ENCODE measurements around the gene ZBTB46.

Gene ZBTB46

GRCh38 chr20:63702036-63702665 lies 128.9 kb downstream of the ZBTB46 start:
- no peak for DNase-seq

- no peak for DNase-seq
Measured at GRCh38 chr20:63701329-63702035, 129.6 kb downstream of the ZBTB46 start.

GRCh38 chr20:63701051-63701328 lies 130.1 kb downstream of the ZBTB46 start:
- DNase-seq = peak in 1 of 2 experiments; percentile 23

- DNase-seq = peak in 1 of 2 experiments; percentile 25
Measured at GRCh38 chr20:63700199-63701050, 130.6 kb downstream of the ZBTB46 start.

GRCh38 chr20:63699466-63700198 lies 131.4 kb downstream of the ZBTB46 start:
- peak in 1 of 2 experiments; percentile 31 for DNase-seq

GRCh38 chr20:63698739-63699465 lies 132.2 kb downstream of the ZBTB46 start:
- DNase-seq = peak; percentile 74 to 82

- peak in 1 of 2 experiments; percentile 24 for DNase-seq
Measured at GRCh38 chr20:63697868-63698545, 133.1 kb downstream of the ZBTB46 start.

GRCh38 chr20:63697357-63697867 lies 133.7 kb downstream of the ZBTB46 start:
- peak in 1 of 2 experiments; percentile 34 for DNase-seq

- DNase-seq = peak in 1 of 2 experiments; percentile 53
Measured at GRCh38 chr20:63696628-63697356, 134.3 kb downstream of the ZBTB46 start, which contains the start of gene TNFRSF6B. TNFRSF6B (plus strand) TSS chr20:63696652; CDS start chr20:63696768, 116 bp downstream.

GRCh38 chr20:63696306-63696627 lies 134.8 kb downstream of the ZBTB46 start:
- peak in 1 of 2 experiments; percentile 50 for DNase-seq

- peak in 1 of 2 experiments; percentile 27 for DNase-seq
Measured at GRCh38 chr20:63695424-63696305, 135.4 kb downstream of the ZBTB46 start.

- DNase-seq = peak in 1 of 2 experiments; percentile 20
Measured at GRCh38 chr20:63694584-63695423, 136.3 kb downstream of the ZBTB46 start.

GRCh38 chr20:63693733-63694583 lies 137.1 kb downstream of the ZBTB46 start:
- no peak for DNase-seq
